ENCODE measurements around the gene TTLL6. TPM values are rescaled to one million over a fixed set of nuclear protein-coding genes. Genes with fewer than 3 reads are reported as not detected.
"Not testable (repeated sequence)": the region's sequence is repeated elsewhere in the genome, so short reads cannot be mapped to it uniquely, and the experiment has no call there.

Gene TTLL6
- total and polyA plus RNA-seq, 4 donors, result 0.94 to 2.8 (median 1.6) TPM

- Histone ChIP-seq H3K9me3 (ENCODE audit: control insufficient read depth in 4 of 4, insufficient read depth in 3 of 4, low read length in 3 of 4) (no peaks in the 10 kb centered on the region), H3K4me1 (ENCODE audit: control insufficient read depth in 5 of 5, insufficient read depth in 5 of 5, low read length in 5 of 5) (peaks cover 4 to 27% (median 17%) of the 10 kb centered on the region in 5 donors), H3K27me3 (ENCODE audit: control insufficient read depth in 3 of 3, insufficient read depth in 3 of 3, low read length in 2 of 3) (no peaks in the 10 kb centered on the region), H3K9ac (ENCODE audit: insufficient read depth in 1 of 2, low read length in 2 of 2) (peak overlapping the region in 1 of 2 donors; percentile 95), H3K27ac (ENCODE audit: low read depth in 1 of 2, low read length in 1 of 2) (peak overlapping the region; percentile 64 to 97), H3K36me3 (ENCODE audit: control insufficient read depth in 4 of 4, insufficient read depth in 4 of 4, low read length in 4 of 4) (peaks cover 8 to 10% (median 9%) of the 10 kb centered on the region in 4 donors), H3K4me3 (no peak overlapping the region)
- TF ChIP-seq, protein P1, sequence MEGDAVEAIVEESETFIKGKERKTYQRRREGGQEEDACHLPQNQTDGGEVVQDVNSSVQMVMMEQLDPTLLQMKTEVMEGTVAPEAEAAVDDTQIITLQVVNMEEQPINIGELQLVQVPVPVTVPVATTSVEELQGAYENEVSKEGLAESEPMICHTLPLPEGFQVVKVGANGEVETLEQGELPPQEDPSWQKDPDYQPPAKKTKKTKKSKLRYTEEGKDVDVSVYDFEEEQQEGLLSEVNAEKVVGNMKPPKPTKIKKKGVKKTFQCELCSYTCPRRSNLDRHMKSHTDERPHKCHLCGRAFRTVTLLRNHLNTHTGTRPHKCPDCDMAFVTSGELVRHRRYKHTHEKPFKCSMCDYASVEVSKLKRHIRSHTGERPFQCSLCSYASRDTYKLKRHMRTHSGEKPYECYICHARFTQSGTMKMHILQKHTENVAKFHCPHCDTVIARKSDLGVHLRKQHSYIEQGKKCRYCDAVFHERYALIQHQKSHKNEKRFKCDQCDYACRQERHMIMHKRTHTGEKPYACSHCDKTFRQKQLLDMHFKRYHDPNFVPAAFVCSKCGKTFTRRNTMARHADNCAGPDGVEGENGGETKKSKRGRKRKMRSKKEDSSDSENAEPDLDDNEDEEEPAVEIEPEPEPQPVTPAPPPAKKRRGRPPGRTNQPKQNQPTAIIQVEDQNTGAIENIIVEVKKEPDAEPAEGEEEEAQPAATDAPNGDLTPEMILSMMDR (IDR thresholded peaks at IDR 0.05; ENCODE audit: control extremely low read depth, extremely low read depth), result no peak
- WGBS, 2 donors, result 53 to 86% methylated on average over 3 of the region's 3 CpGs
- no peak for ATAC-seq (ENCODE audit: insufficient read depth, low FRiP score)
- no peak for DNase-seq
Measured at GRCh38 chr17:48840441-48840840, 23.4 kb upstream of the TTLL6 start.

DNA sequence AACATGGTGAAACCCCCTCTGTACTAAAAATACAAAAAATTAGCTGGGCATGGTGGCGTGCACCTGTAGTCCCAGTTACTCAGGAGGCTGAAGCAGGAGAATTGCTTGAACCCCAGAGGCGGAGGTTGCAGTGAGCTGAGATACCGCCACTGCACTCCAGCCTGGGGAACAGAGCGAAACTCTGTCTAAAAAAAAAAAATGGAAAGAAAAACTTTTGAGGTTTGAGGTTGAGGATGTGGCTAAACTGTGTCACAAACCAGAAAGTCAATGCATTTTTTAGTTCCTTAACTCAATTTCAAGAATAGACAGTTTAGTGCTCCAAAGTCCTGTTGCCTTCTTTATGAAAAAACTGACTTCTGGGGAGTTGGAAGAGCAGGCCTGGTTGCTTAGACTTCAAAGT, 20.4 kb upstream of the TTLL6 start:
- WGBS, 2 donors, result 41 to 77% methylated on average over 4 of the region's 4 CpGs
- not testable (repeated sequence) for H3K27ac ChIP-seq (ENCODE audit: low read depth in 1 of 2, low read length in 1 of 2); H3K9ac ChIP-seq (ENCODE audit: insufficient read depth in 1 of 2, low read length in 2 of 2); H3K4me3 ChIP-seq; DNase-seq; H3K9me3 ChIP-seq (ENCODE audit: control insufficient read depth in 4 of 4, insufficient read depth in 3 of 4, low read length in 3 of 4); H3K27me3 ChIP-seq (ENCODE audit: control insufficient read depth in 3 of 3, insufficient read depth in 3 of 3, low read length in 2 of 3); H3K36me3 ChIP-seq (ENCODE audit: control insufficient read depth in 4 of 4, insufficient read depth in 4 of 4, low read length in 4 of 4); ATAC-seq (ENCODE audit: insufficient read depth, low FRiP score)
- peaks cover 4 to 37% (median 18%) of the 10 kb centered on the region in 5 donors for H3K4me1 ChIP-seq (ENCODE audit: control insufficient read depth in 5 of 5, insufficient read depth in 5 of 5, low read length in 5 of 5)

DNA sequence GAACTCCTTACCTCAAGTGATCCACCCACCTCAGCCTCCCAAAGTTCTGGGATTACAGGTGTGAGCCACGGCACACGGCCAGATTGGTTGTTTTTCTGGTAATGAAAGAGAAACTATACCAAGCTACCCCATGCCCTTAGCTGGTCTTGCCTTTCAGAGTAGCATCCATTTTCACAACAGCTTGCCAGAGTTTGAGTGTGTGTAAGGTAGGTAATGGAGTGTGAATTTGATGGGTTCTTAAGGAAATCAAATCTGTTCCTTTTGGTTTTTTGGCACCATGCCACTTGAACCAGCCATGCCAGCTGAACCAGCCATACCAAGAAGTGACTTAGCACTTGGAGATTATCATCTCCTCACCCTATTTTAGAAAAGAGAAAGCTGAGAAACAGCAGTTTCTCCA, 18.9 kb upstream of the TTLL6 start:
- Histone ChIP-seq H3K36me3 (ENCODE audit: control insufficient read depth in 4 of 4, insufficient read depth in 4 of 4, low read length in 4 of 4) (peaks cover 0 to 4% (median 2%) of the 10 kb centered on the region in 4 donors), H3K27me3 (ENCODE audit: control insufficient read depth in 3 of 3, insufficient read depth in 3 of 3, low read length in 2 of 3) (no peaks in the 10 kb centered on the region), H3K9me3 (ENCODE audit: control insufficient read depth in 4 of 4, insufficient read depth in 3 of 4, low read length in 3 of 4) (no peaks in the 10 kb centered on the region), H3K4me3 (no peak overlapping the region), H3K27ac (ENCODE audit: low read depth in 1 of 2, low read length in 1 of 2) (no peak overlapping the region), H3K9ac (ENCODE audit: insufficient read depth in 1 of 2, low read length in 2 of 2) (no peak overlapping the region), H3K4me1 (ENCODE audit: control insufficient read depth in 5 of 5, insufficient read depth in 5 of 5, low read length in 5 of 5) (peaks cover 0 to 43% (median 18%) of the 10 kb centered on the region in 5 donors)
- ATAC-seq (ENCODE audit: insufficient read depth, low FRiP score) (no peak), DNase-seq (no peak)
- TF ChIP-seq, protein P1 (IDR thresholded peaks at IDR 0.05; ENCODE audit: control extremely low read depth, extremely low read depth), result no peak
- 89 to 91% methylated on average over 2 of the region's 2 CpGs for WGBS, 2 donors

DNA sequence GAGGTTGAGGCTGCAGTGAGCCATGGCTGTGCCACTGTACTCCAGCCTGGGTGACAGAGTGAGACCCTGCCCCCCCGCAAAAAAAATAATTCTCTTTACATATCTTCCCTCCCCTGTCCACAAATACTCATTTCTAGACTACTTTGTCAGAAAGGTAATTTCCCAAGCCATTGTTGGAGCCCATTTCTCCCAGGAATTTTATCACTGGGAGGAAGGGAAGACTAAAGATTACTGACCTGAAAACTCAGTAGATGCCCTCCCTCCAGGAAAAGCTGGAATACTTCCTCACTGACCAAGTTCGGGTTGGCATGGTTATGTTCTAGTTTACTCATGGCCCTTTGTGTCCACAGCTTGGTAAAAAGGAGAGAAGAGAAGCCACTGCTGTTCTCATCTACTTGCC, 17.9 kb upstream of the TTLL6 start:
- Histone ChIP-seq H3K9ac (ENCODE audit: insufficient read depth in 1 of 2, low read length in 2 of 2) (no peak overlapping the region), H3K36me3 (ENCODE audit: control insufficient read depth in 4 of 4, insufficient read depth in 4 of 4, low read length in 4 of 4) (peaks cover 0 to 6% (median 2%) of the 10 kb centered on the region in 4 donors), H3K4me3 (no peak overlapping the region), H3K27ac (ENCODE audit: low read depth in 1 of 2, low read length in 1 of 2) (no peak overlapping the region), H3K27me3 (ENCODE audit: control insufficient read depth in 3 of 3, insufficient read depth in 3 of 3, low read length in 2 of 3) (no peaks in the 10 kb centered on the region), H3K9me3 (ENCODE audit: control insufficient read depth in 4 of 4, insufficient read depth in 3 of 4, low read length in 3 of 4) (no peaks in the 10 kb centered on the region), H3K4me1 (ENCODE audit: control insufficient read depth in 5 of 5, insufficient read depth in 5 of 5, low read length in 5 of 5) (peaks cover 0 to 33% (median 8%) of the 10 kb centered on the region in 5 donors)
- ATAC-seq (ENCODE audit: insufficient read depth, low FRiP score) (no peak), DNase-seq (no peak)
- 68 to 95% methylated on average over 2 of the region's 2 CpGs for WGBS, 2 donors
- TF ChIP-seq, protein P1 (IDR thresholded peaks at IDR 0.05; ENCODE audit: control extremely low read depth, extremely low read depth), result no peak
